ENCODE data around the gene FAS.

- no peak for TF ChIP-seq CTCF (conservative IDR thresholded peaks at IDR 0.05 in 1 of 2, IDR thresholded peaks at IDR 0.05 in 1 of 2; ENCODE audit: extremely low read depth in 1 of 2, insufficient read depth in 1 of 2, low read depth in 1 of 2, low read length in 2 of 2)
- TF ChIP-seq EZH2 (IDR thresholded peaks at IDR 0.05; ENCODE audit: borderline replicate concordance, low read length): no peak
Measured at GRCh38 chr10:88992921-88993524, 2.4 kb downstream of the FAS start.

Measured in mammary epithelial cell (primary cell).